Activated CD4-positive, CD25-positive, alpha-beta regulatory T cell treated with anti-CD3 and anti-CD28 coated beads, Interleukin-2, amount 50 U/mL, for 72 hours (primary cell): ENCODE measurements around the gene YBX1.
"Not testable (repeated sequence)": the region's sequence is repeated elsewhere in the genome, so short reads cannot be mapped to it uniquely, and the experiment has no call there.

Source experiments
- DNase-seq: peaks from one replicate; pipeline ENCODE4 v3.0.0; 2021

YBX1 gene

DNA sequence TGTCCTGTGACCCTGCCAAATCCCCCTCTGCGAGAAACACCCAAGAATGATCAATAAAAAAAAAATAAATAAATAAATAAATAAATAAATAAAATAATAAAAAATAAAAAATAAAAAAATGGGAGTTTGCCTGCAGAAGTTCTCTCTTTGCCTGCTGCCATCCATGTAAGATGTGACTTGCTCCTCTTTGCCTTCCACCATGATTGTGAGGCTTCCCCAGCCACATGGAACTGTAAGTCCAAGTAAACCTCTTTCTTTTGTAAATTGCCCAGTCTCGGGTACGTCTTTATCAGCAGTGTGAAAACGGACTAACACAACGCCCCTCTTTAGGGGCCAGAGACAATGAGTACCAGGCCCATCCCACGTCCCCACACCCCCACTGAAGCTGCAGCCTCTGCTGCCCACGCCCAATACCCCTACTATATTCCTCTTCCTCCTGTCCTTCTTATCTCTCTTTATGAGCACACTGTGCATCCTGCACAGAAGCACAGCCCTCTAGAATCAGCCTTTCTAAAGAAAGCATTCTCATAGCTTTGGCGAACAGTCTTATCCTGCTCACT is 69.4 kb downstream of the YBX1 start:
- not testable (repeated sequence) for DNase-seq

DNA sequence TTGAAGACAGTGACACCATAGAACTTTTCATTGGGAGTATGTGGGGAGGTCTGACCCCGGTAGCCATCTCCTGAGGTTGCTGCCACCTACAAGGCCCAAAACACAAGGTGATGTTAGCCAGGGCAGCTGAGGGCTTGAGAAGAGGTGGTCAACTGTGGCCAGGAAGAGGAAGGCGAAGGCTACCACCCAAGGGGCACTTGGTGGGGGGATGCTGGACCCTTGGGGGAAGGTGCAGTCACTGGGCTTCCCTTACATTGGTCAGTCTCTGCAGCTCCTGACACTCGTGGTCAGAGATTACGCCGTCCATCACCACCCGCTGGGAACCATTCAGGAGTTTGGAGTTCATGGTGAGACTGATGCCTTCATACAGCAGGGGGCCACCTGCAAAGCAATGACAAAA is 70.1 kb downstream of the YBX1 start:
- no peak for DNase-seq

DNA sequence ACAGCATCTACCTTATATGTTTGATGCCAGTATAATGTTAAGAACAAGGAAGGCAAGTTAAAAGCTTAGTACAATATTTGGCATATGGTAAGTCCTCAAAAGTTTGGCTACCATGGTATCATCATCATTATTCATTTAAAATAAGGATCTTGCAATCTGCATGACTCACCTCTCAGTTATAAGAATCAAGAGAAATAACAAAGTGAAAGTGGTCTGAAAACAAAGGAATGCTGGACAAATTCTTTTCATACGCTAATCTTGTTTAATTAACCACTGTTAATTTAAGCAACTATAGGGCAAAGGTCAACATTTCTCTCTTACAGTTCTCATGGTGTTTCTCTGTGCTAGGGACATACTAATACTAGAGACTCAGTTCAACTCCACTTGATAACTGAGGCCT is 70.9 kb downstream of the YBX1 start:
- no peak for DNase-seq
